Keratinocyte (primary cell): ENCODE measurements around the gene TRMT61A. TPM values are rescaled to one million over a fixed set of nuclear protein-coding genes. Genes with fewer than 3 reads are reported as not detected.
A peak's percentile ranks its signal among the peaks of the same experiment; 100 is the strongest.

Source experiments
- DNase-seq: peaks from one replicate; pipeline ENCODE4 v3.0.0-alpha.2; 2011; ENCODE audit warnings: low read depth, missing footprints, low spot score
- FAIRE-seq: peaks from 2 replicates; lab custom pipeline; 2011; peaks lifted over from hg19 to GRCh38; lab: Jason Lieb, UNC
- H2AFZ ChIP-seq: 2 replicates; pipeline ENCODE4 v1.6.0; 2012; ENCODE audit warnings: low read length, control low read depth, inconsistent platforms; ENCODE audit not compliant: control insufficient read depth
- H3K27ac ChIP-seq: 2 replicates; pipeline ENCODE4 v1.5.1; 2011; ENCODE audit warnings: low read length; ENCODE audit not compliant: control insufficient read depth, insufficient read depth
- H3K27me3 ChIP-seq: 3 replicates; pipeline ENCODE4 v1.6.0; 2011; ENCODE audit warnings: low read length; ENCODE audit not compliant: control insufficient read depth, insufficient read depth; ENCODE audit errors: extremely low read depth
- H3K36me3 ChIP-seq, 2 experiments: 2 replicates in 1 of 2; 3 replicates in 1 of 2; pipeline ENCODE4 v1.5.1; 2011; ENCODE audit warnings: low read length in 2 of 2, mild to moderate bottlenecking in 1 of 2; ENCODE audit not compliant: control insufficient read depth in 2 of 2, insufficient read depth in 2 of 2; ENCODE audit errors: extremely low read depth in 1 of 2
- H3K4me1 ChIP-seq: 3 replicates; pipeline ENCODE4 v1.5.1; 2011; ENCODE audit warnings: low read length; ENCODE audit not compliant: control insufficient read depth, insufficient read depth; ENCODE audit errors: extremely low read depth
- H3K4me2 ChIP-seq: 3 replicates; pipeline ENCODE4 v1.6.0; 2011; ENCODE audit warnings: low read depth, low read length; ENCODE audit not compliant: control insufficient read depth, insufficient read depth; ENCODE audit errors: extremely low read depth
- H3K4me3 ChIP-seq, 3 experiments: fragments of 200-600 bp in 1 of 3; sonication (generic) in 1 of 3; 2 replicates in 2 of 3; 3 replicates in 1 of 3; pipeline ENCODE4 v1.5.1; 2011 to 2016; ENCODE audit warnings: low read length in 3 of 3, mild to moderate bottlenecking in 3 of 3, control low read depth in 2 of 3, inconsistent platforms in 1 of 3, low read depth in 1 of 3, mixed read lengths in 1 of 3, mixed run types in 1 of 3, moderate library complexity in 1 of 3; ENCODE audit not compliant: control insufficient read depth in 2 of 3, insufficient read depth in 2 of 3; ENCODE audit errors: extremely low read depth in 1 of 3
- H3K79me2 ChIP-seq: 2 replicates; pipeline ENCODE4 v1.6.0; 2012; ENCODE audit warnings: low read length; ENCODE audit not compliant: control insufficient read depth, insufficient read depth
- H3K9ac ChIP-seq: 3 replicates; pipeline ENCODE4 v1.6.0; 2011; ENCODE audit warnings: low read length; ENCODE audit not compliant: control insufficient read depth, insufficient read depth; ENCODE audit errors: extremely low read depth
- H3K9me1 ChIP-seq: 3 replicates; pipeline ENCODE4 v1.6.0; 2011; ENCODE audit warnings: low read length; ENCODE audit not compliant: control insufficient read depth, insufficient read depth; ENCODE audit errors: extremely low read depth
- H3K9me3 ChIP-seq: 2 replicates; pipeline ENCODE4 v1.5.1; 2012; ENCODE audit warnings: low read depth, low read length; ENCODE audit not compliant: control insufficient read depth
- H4K20me1 ChIP-seq: 3 replicates; pipeline ENCODE4 v1.6.0; 2011; ENCODE audit warnings: low read length; ENCODE audit not compliant: control insufficient read depth, insufficient read depth; ENCODE audit errors: extremely low read depth
- CTCF ChIP-seq, 3 experiments: IDR thresholded peaks in 1 of 3; conservative IDR thresholded peaks in 1 of 3; optimal IDR thresholded peaks in 1 of 3; 2 replicates in 2 of 3; 3 replicates in 1 of 3; pipeline versions ENCODE3 to v1.5.1; 2011; ENCODE audit warnings: low read length in 3 of 3, mild to moderate bottlenecking in 3 of 3, moderate library complexity in 2 of 3, control low read depth in 1 of 3, inconsistent platforms in 1 of 3; ENCODE audit not compliant: insufficient read depth in 2 of 3; ENCODE audit errors: extremely low read depth in 1 of 3
- EZH2 ChIP-seq: IDR thresholded peaks from one replicate; pipeline ENCODE4 v1.6.1; 2012; ENCODE audit warnings: inconsistent platforms, mild to moderate bottlenecking, low read length, moderate library complexity
- dilution Hi-C: fragments of 300-500 bp; cut with MboI; formaldehyde crosslinking; loops from one replicate; pipeline ENCODE4 v1.7.0; 2020; ENCODE audit warnings: low sequenced_read_pairs; ENCODE audit not compliant: extremely low pct_ligation_motif_present
- polyA plus RNA-seq, 5 experiments: library from polyadenylated mRNA; depleted of rRNA in 3 of 5; stranded (reverse) in 3 of 5; stranded (forward) in 1 of 5; unstranded in 1 of 5; fragments of >200 nt; gene quantifications; 1 replicate in 1 of 5; 2 replicates in 3 of 5; 3 replicates in 1 of 5; pipeline versions ENCODE4 v1.2.1 to v1.2.3, GENCODE V29; 2011 to 2012; ENCODE audit warnings: missing spikeins in 2 of 5, low read depth in 1 of 5, low replicate concordance in 1 of 5

Gene TRMT61A
- polyA plus RNA-seq, 1 donor (not counting 4 experiments of a cell fraction or from before 2014, with no cell fraction given), result 4.4 TPM

DNA sequence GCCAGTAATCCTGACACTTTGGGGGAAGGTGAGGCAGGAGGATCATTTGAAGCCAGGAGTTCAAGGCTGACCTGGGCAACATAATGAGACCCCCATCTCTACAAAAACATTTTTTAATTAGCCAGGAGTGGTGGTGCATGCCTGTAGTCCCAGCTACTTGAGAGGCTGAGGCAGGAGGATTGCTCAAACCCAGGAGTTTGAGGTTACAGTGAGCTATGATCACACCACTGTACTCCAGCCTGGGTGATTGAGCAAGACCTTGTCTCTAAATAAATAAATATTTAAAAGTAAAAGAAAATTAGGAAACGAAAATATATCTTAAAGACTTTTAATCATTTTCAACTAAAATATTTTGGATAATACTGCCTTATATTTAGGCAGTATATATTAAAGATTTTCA is 32.2 kb upstream of the TRMT61A start:
- Histone ChIP-seq H3K4me2 (no peak overlapping the region), H3K4me3 (no peak overlapping the region), H2AFZ (no peak overlapping the region), H3K9ac (no peak overlapping the region), H4K20me1 (peaks cover 12% of the 10 kb centered on the region), H3K4me1 (peaks cover 8% of the 10 kb centered on the region), H3K27ac (no peak overlapping the region), H3K9me1 (no peaks in the 10 kb centered on the region), H3K9me3 (no peaks in the 10 kb centered on the region), H3K79me2 (peaks cover 16% of the 10 kb centered on the region), H3K36me3 (peaks cover 23 to 37% of the 10 kb centered on the region in 2 experiments), H3K27me3 (no peaks in the 10 kb centered on the region)
- TF ChIP-seq CTCF (optimal IDR thresholded peaks at IDR 0.05 in 1 of 3, IDR thresholded peaks at IDR 0.05 in 1 of 3, conservative IDR thresholded peaks at IDR 0.05 in 1 of 3; ENCODE audit: extremely low read depth in 1 of 3, insufficient read depth in 2 of 3, low read length in 3 of 3), result no peak
- no peak for TF ChIP-seq EZH2
- no peak for DNase-seq
- no peak for FAIRE-seq
- dilution Hi-C loops, result no loop called here

GRCh38 chr14:103499709-103500108 is 29.3 kb upstream of the TRMT61A start:
- Histone ChIP-seq H3K79me2 (peaks cover 16% of the 10 kb centered on the region), H3K27me3 (no peaks in the 10 kb centered on the region), H3K4me2 (no peak overlapping the region), H3K4me1 (peaks cover 8% of the 10 kb centered on the region), H3K4me3 (no peak overlapping the region), H3K36me3 (peaks cover 38 to 55% of the 10 kb centered on the region in 2 experiments), H3K9me3 (no peaks in the 10 kb centered on the region), H3K9me1 (no peaks in the 10 kb centered on the region), H4K20me1 (peaks cover 12% of the 10 kb centered on the region), H2AFZ (no peak overlapping the region), H3K9ac (no peak overlapping the region), H3K27ac (no peak overlapping the region)
- FAIRE-seq (peak; percentile 9), DNase-seq (no peak)
- no peak for TF ChIP-seq EZH2
- TF ChIP-seq CTCF (optimal IDR thresholded peaks at IDR 0.05 in 1 of 3, IDR thresholded peaks at IDR 0.05 in 1 of 3, conservative IDR thresholded peaks at IDR 0.05 in 1 of 3; ENCODE audit: extremely low read depth in 1 of 3, insufficient read depth in 2 of 3, low read length in 3 of 3), result no peak
- dilution Hi-C loops, result no loop called here
